Measurements from ENCODE around the gene PDZK1IP1.

- TF ChIP-seq GPN1 (CRISPR knock-in tag; IDR thresholded peaks at IDR 0.05; ENCODE audit: borderline replicate concordance) (no peak), PRDM15 (CRISPR knock-in tag; IDR thresholded peaks at IDR 0.05) (no peak), CTCF (CRISPR knock-in tag; IDR thresholded peaks at IDR 0.05) (no peak), SP2 (CRISPR knock-in tag; IDR thresholded peaks at IDR 0.05) (no peak), TFDP2 (CRISPR knock-in tag; IDR thresholded peaks at IDR 0.05) (no peak), ZNF337 (CRISPR knock-in tag; IDR thresholded peaks at IDR 0.05; ENCODE audit: borderline replicate concordance, low read depth) (no peak), RBM22 (optimal IDR thresholded peaks at IDR 0.05; ENCODE audit: low read length) (no peak), ZNF501 (CRISPR knock-in tag; IDR thresholded peaks at IDR 0.05) (no peak), RBFOX2 (IDR thresholded peaks at IDR 0.05; ENCODE audit: low read depth, low read length) (no peak), ZNF512 (CRISPR knock-in tag; IDR thresholded peaks at IDR 0.05) (no peak)
Measured at GRCh38 chr1:47229886-47230691, 40.3 kb upstream of the PDZK1IP1 start.

All from HepG2 (cell line).